Endothelial cell (in vitro differentiated cells): ENCODE results near the gene DAGLA. TPM values are rescaled to one million over a fixed set of nuclear protein-coding genes. Genes with fewer than 3 reads are reported as not detected.

Experiments
- DNase-seq: peaks from one replicate; pipeline ENCODE4 v3.0.0; 2021; ENCODE audit warnings: low spot score
- H3K27ac Mint-ChIP-seq: one replicate; pipeline ENCODE4 v1.8.0; 2021; ENCODE audit warnings: mixed read lengths, inconsistent platforms; ENCODE audit not compliant: unreplicated experiment
- H3K27me3 Mint-ChIP-seq: one replicate; pipeline ENCODE4 v1.8.0; 2021; ENCODE audit warnings: mild to moderate bottlenecking, moderate library complexity, mixed read lengths, inconsistent platforms; ENCODE audit not compliant: unreplicated experiment
- H3K36me3 Mint-ChIP-seq: one replicate; pipeline ENCODE4 v1.8.0; 2021; ENCODE audit warnings: mild to moderate bottlenecking, low read depth, mixed read lengths, inconsistent platforms; ENCODE audit not compliant: unreplicated experiment
- H3K4me1 Mint-ChIP-seq: one replicate; pipeline ENCODE4 v1.8.0; 2021; ENCODE audit warnings: mild to moderate bottlenecking, mixed read lengths, inconsistent platforms; ENCODE audit not compliant: unreplicated experiment
- H3K4me3 Mint-ChIP-seq: one replicate; pipeline ENCODE4 v1.8.0; 2021; ENCODE audit warnings: mild to moderate bottlenecking, mixed read lengths, inconsistent platforms; ENCODE audit not compliant: unreplicated experiment
- H3K9me3 Mint-ChIP-seq: one replicate; pipeline ENCODE4 v1.8.0; 2021; ENCODE audit warnings: mixed read lengths, inconsistent platforms; ENCODE audit not compliant: unreplicated experiment
- total RNA-seq: library from RNA; stranded (reverse); fragmentation: NEBNext Ultra II Directional; extraction: Animal tissue kit (Norgen Biotek cat#: 25700); gene quantifications from one replicate; pipeline ENCODE4 v1.2.1, GENCODE V29; 2021; ENCODE audit not compliant: unreplicated experiment
- TF ChIP-seq, protein P1 (sequence below): fragments of 200-600 bp; sonication (generic); IDR thresholded peaks from one replicate; pipeline ENCODE4 v1.5.0; 2021; ENCODE audit warnings: antibody characterized with exemption; ENCODE audit not compliant: unreplicated experiment

The DAGLA gene
- total RNA-seq, 1 donor from 2014 or later: 3.2 TPM

DNA sequence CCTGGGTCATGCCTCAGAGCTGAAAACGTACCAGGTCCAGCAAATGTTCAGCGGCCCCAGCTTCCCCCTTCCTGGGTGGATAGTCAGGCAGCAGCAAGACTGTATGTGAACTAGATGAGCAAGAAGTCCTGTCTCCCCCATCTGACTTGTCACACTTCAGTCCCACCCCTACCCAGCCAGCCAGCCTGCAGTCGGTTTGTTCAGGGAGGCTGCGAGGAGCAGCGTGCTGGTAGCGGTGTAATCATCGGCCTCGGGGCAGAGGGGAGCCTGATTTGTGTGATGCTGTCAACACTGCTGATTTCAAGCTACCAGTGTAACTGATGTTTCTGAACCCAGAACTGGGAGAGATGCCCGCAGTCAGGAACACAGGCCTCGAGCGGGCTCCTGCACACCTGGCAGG, 102.7 kb downstream of the DAGLA start:
- no peaks in the 10 kb centered on the region for H3K9me3 Mint-ChIP-seq
- H3K27me3 Mint-ChIP-seq: peaks cover 4% of the 10 kb centered on the region
- no peaks in the 10 kb centered on the region for H3K4me1 Mint-ChIP-seq
- DNase-seq: no peak
- no peak overlapping the region for H3K27ac Mint-ChIP-seq
- peaks cover 7% of the 10 kb centered on the region for H3K36me3 Mint-ChIP-seq
- H3K4me3 Mint-ChIP-seq: no peak overlapping the region
- TF ChIP-seq, protein P1, sequence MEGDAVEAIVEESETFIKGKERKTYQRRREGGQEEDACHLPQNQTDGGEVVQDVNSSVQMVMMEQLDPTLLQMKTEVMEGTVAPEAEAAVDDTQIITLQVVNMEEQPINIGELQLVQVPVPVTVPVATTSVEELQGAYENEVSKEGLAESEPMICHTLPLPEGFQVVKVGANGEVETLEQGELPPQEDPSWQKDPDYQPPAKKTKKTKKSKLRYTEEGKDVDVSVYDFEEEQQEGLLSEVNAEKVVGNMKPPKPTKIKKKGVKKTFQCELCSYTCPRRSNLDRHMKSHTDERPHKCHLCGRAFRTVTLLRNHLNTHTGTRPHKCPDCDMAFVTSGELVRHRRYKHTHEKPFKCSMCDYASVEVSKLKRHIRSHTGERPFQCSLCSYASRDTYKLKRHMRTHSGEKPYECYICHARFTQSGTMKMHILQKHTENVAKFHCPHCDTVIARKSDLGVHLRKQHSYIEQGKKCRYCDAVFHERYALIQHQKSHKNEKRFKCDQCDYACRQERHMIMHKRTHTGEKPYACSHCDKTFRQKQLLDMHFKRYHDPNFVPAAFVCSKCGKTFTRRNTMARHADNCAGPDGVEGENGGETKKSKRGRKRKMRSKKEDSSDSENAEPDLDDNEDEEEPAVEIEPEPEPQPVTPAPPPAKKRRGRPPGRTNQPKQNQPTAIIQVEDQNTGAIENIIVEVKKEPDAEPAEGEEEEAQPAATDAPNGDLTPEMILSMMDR: no peak

DNA sequence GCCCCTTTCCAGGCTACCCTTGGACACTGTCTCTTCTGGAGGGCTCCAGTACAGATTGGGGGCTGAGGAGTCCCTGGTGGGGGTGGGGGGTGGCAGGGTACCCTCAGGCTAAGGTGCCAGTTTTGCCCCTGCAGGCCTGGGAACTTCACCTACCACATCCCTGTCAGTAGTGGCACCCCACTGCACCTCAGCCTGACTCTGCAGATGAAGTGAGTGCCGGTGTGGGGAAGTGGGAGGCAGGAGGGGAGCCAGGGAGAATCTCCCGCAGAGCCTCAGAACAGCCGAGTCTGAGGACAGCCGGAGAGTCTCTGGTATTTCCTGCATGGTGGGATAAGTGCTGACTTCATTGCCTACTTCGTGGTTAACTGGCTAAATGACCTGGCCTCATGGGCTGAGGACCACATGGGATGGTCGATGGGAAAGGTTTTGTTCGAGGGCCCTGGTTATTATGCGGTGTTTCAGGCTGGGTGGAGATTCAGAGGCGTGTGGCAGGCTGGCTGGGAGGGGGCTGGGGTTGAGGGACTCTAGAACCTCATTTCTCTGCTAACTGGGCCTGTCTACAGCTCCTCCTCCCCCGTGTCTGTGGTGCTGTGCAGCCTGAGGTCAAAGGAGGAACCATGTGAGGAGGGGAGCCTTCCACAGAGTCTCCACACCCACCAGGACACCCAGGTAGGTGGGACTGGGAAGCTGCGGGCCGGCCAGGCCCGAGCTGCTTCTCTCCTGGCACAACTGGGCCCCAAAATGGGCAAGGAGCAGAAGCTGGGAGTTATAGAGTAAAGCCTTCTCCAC, 103.7 kb downstream of the DAGLA start:
- Mint-ChIP-seq H3K36me3 (peaks cover 14% of the 10 kb centered on the region), H3K9me3 (no peaks in the 10 kb centered on the region), H3K27ac (no peak overlapping the region), H3K27me3 (peaks cover 1% of the 10 kb centered on the region), H3K4me3 (no peak overlapping the region), H3K4me1 (no peaks in the 10 kb centered on the region)
- DNase-seq: no peak
- TF ChIP-seq, protein P1: no peak

DNA sequence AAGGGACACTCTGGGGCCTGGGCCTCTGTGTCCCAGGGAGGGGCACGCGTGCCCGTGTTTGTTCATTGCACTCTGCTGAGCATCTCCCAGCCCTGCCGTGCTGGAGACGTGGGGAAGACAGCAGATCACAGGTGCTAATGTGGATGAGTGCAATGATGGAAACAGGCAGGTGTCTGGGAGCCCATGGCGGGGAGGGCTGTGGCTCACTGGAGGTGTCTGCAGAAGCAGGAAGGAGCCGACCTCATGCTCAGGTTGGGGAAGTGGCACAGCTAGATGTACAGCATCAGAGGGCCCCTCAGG, 104.3 kb downstream of the DAGLA start:
- Mint-ChIP-seq H3K4me3 (no peak overlapping the region), H3K27me3 (peaks cover 1% of the 10 kb centered on the region), H3K9me3 (no peaks in the 10 kb centered on the region), H3K4me1 (no peaks in the 10 kb centered on the region), H3K27ac (no peak overlapping the region), H3K36me3 (peaks cover 14% of the 10 kb centered on the region)
- TF ChIP-seq, protein P1: no peak
- no peak for DNase-seq

DNA sequence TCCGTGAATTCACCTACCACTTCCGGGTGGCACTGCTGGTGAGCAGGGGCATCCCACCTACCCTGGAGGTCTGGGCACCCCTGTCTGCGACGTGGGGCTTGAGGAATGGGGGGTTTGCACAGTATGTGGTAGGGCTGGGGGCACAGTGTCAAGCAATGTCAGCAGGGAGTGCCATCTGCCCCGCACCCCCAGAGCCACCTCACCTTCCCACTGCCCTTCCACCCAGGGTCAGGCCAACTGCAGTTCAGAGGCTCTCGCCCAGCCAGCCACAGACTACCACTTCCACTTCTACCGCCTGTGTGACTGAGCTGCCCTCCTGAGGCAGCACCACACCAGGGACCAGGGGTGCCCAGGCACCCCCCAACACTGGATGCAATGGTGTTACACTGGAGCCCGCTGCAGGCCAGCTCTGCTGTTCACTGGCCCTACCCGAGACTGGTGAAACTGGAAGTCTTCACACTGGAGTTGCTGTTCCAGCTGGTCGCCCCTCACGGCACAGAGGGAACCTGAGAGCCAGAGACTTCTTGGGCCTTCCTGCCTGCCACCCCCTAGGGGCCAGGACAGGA, 105.7 kb downstream of the DAGLA start:
- Mint-ChIP-seq H3K27me3 (peaks cover 4% of the 10 kb centered on the region), H3K36me3 (peaks cover 14% of the 10 kb centered on the region), H3K4me1 (no peaks in the 10 kb centered on the region), H3K27ac (no peak overlapping the region), H3K9me3 (no peaks in the 10 kb centered on the region), H3K4me3 (no peak overlapping the region)
- no peak for DNase-seq
- TF ChIP-seq, protein P1: no peak

DNA sequence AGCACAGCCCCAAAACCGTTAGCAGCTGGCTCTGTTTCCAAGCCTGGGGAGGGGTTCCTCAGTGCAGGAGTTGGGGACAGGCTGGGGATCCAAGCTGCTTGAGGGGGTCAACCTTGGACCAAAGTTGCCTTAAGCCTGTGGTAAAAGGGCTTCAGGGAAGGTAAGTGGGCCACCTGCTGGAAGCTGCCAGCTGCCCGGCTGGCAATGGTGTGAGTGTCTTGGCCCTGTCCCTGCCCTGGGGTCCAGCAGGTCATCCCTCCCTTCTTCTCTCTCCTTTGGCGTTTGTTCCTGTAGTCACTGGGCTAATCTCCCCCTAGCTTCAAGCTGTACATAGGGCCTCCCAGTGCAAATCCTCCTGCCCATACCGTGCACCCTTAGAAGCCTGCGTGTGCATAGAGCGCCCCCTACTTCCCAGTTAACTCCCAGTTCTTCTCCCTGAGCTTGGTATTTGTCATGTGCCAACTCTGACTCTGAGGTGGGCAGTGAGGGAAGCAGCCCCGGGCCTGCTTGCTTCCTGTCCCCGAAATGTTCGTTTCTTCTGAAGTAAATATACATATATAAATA, 107.8 kb downstream of the DAGLA start:
- H3K36me3 Mint-ChIP-seq: peaks cover 21% of the 10 kb centered on the region
- no peaks in the 10 kb centered on the region for H3K9me3 Mint-ChIP-seq
- TF ChIP-seq, protein P1: peak; percentile 20
- peak; percentile 53 for DNase-seq
- H3K27ac Mint-ChIP-seq: no peak overlapping the region
- H3K4me3 Mint-ChIP-seq: no peak overlapping the region
- H3K27me3 Mint-ChIP-seq: peaks cover 15% of the 10 kb centered on the region
- H3K4me1 Mint-ChIP-seq: peaks cover 9% of the 10 kb centered on the region
